DOHH2 (cell line): ENCODE measurements around the gene BTBD17.

Experiments used
- CTCF ChIP-seq: fragments of 200-600 bp; sonication (generic); IDR thresholded peaks from one replicate; pipeline ENCODE4 v1.5.1; 2014; ENCODE audit warnings: antibody characterized with exemption, mild to moderate bottlenecking, low read depth, low read length; ENCODE audit not compliant: poor library complexity, severe bottlenecking
- EZH2phosphoT487 ChIP-seq: fragments of 200-600 bp; sonication (generic); IDR thresholded peaks from 2 replicates; pipeline ENCODE4 v1.6.1; 2017; ENCODE audit warnings: borderline replicate concordance, mild to moderate bottlenecking, antibody characterized with exemption, low read length, moderate library complexity, mixed read lengths

DNA sequence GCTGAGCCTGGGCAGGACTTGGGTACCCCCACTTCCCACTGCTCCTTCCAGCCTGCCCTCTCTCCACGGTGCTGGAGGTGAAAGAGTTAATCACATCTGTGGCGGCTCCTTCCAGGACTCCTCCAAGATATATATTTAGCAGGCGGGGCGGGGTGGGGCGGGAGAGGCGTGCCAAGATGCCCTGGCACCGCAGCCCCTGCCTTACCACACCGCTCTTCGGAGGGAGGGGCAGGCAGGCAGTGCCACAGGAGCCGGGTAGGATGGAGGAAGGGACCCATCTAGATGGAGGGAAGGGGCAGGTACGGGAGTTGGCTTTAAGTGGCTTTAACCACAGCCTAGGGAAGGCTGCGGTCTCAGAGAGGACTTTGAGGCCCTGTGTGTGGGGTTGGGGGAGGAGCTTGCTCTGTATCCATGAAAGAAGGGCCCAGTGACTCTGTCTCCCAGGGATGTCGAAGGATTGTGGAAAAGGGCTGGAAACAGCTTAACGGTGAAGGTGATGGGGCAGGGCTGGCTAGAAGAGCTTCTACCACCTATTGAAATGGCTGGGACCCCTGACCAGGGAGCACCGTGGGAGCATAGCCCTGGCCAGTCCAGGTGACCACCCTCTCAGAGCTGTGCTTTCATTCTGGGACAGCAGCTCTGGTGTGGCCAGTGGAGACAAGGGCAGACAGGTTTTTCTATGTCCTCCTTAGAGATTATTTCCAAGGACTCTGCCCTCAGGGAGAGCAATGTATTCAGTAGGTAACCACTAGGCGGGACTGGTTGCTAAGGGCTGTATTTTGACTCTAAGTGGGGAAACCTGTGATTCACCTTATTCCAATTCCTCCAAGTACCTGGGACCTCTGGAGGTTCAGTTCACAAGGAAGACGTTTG, 18.7 kb upstream of the BTBD17 start:
- no peak for TF ChIP-seq CTCF
- TF ChIP-seq EZH2phosphoT487, result no peak
